CD4-positive, alpha-beta T cell treated with Interleukin-12 subunit alpha and Interleukin-12 subunit beta, for 1 hour (primary cell): ENCODE data around the gene MRPS35.

Source experiments
- DNase-seq: peaks from one replicate; pipeline ENCODE4 v3.0.0-alpha.2; 2020

Gene MRPS35

DNA sequence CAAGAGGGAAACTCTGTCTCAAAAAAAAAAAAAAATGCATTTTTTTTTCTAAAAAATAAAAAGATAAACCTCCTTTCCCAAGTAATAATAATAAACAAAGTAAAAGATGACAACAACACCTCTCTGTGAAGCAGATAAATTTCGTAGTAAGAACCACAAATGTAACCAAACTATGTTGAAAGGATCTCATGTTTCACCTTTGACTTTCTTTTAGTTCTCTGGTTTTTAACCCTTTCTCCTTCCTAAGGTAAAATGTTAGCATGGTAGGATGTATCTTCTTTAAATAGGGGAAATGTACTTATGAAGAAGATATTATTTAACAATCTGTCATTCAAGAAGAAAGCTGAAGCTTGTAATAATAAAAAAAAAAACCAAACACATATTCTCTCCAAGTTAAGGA is 67.6 kb downstream of the MRPS35 start:
- DNase-seq: no peak

DNA sequence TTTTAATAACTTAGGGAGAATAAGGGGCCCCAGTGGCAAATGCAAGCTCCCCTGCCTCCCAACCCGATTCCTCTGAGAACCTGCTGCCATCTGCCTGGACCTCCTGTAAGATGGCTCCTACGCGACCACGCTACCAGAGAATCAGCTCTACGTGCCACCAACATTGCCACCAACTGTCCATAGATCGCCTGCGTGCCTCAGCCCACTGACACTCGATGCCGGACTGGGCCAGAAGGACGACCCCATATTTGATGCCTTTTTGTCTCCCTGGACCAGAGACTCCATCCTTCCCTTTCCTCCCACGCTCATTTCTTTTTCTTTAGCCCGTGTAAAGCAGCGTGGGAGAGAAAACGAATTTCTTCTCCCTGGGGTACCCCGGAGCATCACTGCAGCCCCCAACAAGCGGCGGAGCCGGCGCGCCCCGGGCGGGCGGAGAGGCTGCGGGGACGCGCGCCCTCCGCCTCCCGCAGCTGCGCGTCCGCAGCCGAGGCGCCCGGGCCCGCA is 68.8 kb downstream of the MRPS35 start:
- peak; percentile 12 for DNase-seq

DNA sequence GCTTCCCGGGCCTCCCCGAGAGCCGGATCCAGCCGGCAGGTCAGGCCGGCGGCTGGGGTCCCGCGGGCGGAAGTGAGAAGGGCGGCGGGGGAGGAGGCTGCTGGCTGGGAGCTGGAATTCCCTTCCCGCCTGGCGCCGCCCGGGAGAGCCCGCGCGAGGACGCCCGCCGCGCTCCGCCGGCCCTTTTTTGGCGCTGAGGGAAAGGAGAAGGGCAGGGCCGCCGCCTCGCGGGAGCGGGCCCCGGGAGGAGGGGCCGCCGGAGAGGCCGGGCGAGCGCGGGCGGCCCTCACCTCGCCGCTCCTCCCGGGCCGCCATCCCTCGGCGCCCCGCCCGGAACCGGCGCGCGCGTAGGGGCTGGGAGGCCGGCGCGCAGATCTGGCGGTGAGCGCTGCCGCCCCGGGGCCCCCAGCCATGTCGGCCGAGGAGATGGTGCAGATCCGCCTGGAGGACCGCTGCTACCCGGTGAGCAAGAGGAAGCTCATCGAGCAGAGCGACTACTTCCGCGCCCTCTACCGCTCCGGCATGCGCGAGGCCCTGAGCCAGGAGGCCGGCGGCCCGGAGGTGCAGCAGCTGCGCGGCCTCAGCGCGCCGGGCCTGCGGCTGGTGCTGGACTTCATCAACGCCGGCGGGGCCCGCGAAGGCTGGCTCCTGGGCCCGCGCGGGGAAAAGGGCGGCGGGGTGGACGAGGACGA is 69.4 kb downstream of the MRPS35 start, which contains the start of the genes KLHL42 and MANSC4:
Gene KLHL42 (plus strand): TSS at position 314 of the 692 bp plus-strand sequence. CDS start 98 bp downstream, at position 412.
Gene MANSC4 (minus strand): TSS at position 317 of the 692 bp plus-strand sequence. CDS start 8,960 bp downstream, outside the sequence.
- peak; percentile 68 for DNase-seq

DNA sequence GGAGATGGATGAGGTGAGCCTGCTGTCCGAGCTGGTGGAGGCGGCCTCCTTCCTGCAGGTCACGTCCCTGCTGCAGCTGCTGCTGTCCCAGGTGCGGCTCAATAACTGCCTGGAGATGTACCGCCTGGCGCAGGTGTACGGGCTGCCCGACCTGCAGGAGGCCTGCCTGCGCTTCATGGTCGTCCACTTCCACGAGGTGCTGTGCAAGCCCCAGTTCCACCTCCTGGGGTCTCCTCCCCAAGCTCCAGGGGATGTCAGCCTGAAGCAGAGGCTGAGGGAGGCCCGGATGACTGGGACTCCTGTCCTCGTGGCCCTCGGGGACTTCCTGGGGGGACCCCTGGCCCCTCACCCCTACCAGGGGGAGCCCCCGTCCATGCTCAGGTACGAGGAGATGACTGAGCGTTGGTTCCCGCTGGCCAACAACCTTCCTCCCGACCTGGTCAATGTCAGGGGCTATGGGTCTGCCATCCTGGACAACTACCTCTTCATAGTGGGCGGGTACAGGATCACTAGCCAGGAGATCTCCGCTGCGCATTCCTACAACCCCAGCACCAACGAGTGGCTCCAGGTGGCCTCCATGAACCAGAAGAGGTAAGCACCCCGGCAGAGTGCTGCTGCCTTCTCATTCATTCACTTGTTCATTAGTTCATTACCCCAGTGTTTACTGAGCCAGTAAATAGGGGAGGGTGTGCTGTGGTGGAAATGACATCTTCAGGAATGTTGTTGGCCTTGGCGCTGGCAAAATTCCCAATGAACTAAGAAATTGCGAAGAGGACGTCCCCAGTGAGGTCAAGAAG is 70.2 kb downstream of the MRPS35 start:
- DNase-seq: no peak

DNA sequence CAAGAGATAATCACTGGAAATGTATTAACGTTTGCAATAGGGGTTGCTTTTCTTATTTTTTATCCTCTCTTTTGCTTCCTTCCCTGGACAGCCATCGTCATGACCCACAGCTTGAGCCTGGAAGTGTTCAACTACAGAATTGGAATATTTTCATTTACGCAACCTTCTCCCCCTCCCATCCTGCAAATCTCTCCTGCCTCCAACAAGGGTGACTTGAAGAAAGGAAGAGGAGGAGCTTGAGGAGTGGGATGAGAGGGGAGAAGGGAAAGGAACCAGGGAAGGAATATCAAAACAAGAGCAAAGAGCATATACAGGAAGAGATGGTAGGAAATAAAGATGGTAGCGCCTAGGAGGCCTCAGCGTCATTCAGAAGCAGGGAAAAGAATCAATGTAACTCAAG is 71.0 kb downstream of the MRPS35 start:
- DNase-seq: no peak

DNA sequence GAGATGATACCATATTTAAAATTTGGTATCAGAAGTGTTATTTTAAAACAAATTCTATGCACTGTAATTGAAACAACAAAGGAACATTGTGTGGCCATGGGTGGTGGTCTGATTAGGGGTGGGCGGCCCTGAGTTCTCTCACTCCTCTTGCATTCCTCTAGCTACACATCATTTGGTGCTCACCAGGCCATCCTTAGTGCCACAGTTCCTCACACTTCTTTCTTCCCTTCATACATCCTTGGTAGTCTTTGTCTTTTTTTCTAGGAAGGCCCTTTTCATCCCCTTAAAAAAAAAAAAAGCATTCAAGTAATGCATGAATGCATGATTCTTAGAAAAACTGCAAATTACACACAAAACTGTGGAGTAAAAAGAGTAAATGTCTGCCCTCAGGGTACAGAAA is 71.8 kb downstream of the MRPS35 start:
- DNase-seq: no peak

DNA sequence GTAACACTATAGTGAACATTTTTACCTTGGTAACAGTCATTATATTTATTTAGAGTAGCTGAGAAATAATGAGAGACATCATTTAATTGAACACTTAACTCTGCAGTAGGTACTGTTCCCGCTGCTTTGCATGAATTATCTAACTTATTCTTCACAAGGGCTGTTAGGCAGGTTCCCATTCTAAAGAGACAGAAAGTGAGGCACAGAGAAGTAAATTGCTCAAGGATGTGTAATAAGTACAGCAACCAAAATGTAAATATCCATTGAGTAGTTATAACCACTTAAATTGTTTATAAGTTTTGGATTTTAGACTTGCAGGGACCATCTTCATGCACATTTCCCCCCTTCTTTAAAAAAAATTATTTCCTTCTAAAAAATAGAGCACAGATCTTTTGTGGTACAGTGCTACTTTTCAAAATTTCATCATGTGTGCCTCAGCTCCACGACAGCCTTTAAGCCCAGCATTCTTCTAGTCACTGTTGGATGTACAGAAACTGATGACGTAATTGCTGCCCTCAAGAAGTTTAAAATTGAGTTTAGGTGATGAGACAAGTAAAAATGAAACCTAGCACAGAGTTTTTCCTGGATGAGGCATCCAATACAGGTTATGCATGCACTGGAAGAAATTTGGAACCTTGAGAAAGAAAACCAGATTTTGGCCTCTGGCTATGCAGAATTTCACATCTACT is 75.4 kb downstream of the MRPS35 start:
- no peak for DNase-seq

DNA sequence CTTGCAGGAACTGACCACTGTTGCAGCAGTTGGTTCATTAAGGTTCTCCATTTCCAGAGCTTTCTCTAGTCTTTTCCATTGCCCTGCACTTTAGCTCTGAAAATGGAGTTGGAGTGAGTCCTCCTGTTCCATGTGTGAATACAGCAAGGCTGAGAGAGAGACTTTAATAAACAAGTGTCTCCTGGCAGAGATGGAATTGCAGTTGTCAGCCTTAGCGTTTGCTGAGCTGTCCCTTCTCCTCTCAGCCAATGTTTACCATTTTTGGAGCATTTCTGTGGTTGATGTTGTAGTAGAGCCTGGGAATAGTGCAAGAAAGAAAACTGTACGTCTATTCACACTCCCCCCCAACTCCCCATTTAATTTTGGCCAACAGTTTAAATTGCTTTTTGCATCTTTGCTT is 76.9 kb downstream of the MRPS35 start:
- no peak for DNase-seq

DNA sequence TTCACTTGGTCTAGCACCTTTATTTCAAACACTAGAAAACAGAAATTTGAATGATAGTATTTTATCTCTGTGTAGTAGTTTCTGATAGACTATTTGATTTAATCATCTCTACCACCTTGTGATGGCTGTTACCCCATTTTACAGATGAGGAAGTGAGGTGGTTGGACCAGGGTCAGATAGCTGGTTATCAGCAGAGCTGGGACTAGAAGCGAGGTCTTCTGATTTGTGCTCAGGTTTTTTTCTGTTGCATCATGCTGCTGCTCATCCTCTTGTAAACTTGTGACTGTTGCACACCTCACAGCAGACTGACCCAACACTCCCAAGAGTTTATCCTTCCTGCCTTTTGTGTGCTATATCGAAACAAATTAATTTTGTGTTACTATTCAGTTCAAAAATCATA is 79.5 kb downstream of the MRPS35 start:
- DNase-seq: no peak

DNA sequence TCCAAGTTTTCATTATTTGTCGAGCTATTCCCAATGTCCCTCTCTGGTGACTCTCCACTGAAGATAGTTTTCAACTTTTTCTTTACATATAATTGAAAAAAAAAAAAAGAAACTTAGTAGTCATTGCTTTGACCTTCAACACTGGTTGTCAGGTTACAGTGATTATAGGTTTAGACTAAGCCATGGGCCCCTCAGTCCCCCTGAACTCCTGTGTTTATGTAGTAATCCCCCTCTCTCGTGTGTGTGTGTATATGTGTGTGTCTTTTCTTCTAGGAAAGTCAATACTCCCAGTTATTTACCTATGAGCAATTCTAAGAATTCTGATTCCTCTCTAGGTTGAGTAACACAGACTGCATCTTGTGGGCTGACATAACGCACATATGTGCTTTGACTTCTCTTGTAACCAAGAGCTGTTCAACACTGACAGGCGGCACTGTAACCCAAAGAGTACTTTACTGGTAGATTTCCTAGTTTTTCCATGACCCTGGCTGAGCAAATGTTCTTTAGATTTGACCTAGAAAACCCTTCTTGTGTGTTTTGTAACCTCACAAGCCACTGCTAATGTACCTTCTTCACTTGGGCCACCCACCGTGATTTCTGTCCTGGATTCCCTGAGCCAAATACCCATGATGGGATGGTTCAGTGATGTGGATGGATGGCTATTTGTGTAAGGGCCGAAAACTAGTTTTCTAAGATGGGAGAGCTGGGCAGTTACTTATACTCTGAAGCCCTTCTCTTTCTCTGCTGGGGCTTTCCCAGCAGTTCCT is 84.4 kb downstream of the MRPS35 start:
- DNase-seq: no peak

DNA sequence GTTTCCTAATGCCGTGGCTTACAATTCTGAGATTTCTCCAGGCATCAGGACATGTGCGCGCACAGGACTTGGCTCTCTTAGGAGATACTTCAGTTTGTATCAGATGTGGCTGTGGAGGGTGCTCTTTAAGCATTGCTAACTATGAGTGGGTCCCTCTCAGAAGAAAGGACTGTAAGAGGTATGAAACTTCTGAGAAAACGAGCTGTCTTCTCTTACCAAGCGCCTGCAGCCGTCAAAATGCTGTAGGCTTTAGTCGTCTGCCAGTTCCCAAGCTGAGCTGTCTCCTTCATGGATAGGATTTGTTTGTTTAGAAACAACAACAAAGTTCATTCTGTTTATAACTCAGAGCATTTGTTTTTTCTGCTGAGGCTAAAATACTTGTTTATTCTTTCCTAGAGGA is 85.5 kb downstream of the MRPS35 start:
- DNase-seq: no peak

DNA sequence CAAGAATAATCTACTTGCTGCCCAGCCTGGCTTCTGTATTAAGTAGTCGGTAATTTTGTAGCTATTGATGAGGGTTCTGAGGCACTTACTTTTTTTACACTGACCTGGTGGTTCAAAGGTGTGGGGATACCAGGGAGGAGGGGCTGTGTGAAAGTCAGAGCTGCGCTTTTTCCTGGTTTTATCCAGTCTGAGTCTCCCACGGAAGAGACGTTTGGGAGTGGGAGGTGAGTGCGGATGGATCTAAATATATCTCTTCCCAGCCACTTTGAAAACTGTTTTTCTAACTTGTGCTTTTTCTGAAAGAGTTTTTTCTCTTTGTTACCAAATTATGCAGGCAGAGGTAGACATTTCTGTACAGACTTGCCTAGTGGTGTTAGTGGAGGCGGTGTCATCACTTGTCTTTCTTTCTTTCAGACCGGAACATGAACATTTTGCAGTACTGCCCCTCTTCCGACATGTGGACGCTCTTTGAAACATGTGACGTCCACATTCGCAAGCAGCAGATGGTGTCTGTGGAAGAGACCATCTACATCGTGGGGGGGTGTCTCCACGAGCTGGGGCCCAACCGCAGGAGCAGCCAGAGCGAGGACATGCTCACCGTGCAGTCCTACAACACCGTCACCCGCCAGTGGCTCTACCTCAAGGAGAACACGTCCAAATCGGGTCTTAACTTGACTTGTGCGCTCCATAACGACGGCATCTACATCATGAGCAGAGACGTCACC is 86.8 kb downstream of the MRPS35 start:
- no peak for DNase-seq

DNA sequence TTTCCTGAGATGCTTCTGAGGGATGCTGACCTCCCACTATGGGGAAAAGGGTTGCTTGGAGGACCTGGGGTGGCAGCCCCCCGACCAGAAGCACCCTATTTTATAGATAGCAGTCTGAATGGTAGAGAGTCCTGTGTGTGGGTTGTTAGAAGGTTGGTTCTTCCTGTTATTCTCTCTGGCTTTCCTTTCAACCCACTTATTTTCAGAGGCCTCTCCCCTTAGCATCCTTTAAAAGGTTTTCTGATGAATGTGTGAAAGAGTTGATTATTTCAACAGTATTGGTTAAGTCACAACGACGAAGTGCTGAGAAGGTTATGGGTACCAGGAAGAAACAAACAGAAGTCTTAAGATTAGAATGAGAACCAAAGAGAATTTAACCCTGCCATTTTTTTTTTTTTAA is 90.2 kb downstream of the MRPS35 start:
- DNase-seq: no peak

DNA sequence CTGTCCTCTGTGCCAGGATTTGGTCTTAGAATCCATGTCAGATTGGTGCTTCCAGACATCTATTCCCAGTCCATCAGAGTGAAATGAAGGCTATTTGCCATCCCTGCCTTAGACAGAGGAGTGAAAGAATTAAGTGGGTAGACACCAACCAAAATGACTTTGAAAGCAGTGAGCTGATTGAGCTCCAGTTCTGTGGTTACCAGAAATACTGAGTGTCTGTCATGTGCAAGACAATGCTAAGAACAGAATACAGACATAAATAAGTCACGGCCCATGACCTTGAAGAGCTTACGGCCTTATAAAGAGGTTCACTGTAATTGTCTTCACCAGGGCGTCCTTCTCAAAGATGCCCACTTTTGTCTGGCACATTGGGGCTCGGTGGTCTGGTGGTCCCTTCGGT is 91.0 kb downstream of the MRPS35 start:
- no peak for DNase-seq

DNA sequence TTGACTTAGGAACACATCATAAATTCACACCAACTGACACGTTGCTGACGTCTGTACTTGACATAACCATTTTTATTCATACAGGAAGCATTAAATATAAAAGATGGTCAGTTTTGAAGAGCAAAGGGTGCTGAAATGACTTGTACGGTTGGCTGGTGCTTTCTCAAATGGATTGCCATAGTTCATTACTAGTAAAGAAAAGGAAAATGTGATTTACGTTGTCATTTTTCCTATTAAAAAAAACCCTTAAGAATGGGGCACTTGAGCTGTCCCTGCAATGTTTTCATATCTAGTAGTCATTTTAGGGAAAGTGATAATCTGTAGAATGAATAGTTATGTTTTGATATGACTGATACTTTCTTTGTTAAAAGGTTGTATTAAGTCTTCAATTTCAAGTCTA is 91.9 kb downstream of the MRPS35 start:
- no peak for DNase-seq

DNA sequence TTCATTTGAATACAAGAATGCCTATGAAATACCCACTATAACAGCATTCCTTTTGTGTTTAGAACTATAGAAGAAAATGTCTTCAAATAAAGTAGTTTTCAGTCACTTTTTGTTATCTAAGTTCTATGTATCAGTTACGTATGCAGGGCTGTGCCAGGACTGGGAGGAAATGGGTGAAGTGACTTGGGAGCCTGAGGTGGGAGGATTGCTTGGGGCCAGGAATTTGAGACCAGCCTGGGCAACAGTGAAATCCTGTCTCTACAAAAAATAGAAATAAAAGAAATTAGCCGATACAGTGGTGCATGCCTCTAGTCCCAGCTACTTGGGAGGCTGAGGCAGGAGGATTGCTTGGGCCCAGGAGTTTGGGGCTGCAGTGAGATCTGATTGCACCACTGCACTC is 92.3 kb downstream of the MRPS35 start:
- no peak for DNase-seq

DNA sequence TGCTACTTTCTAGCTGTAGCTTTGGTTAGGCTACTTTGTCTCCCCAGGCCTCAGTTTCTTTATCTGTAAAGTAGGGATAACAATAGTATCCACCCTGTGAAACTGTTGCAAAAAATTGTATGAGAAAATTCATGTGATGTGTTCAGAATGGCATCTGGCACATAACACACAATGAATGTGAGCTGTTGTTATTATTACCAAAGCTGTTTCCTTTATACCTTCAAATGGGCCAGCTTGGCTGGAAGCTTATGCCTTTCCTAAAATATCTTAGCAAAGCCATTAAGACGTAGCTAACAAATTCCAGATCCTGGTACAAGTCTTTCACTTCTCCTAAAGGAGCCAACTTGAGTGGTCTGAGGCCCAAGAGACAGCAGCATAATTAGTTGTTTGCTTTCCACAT is 94.6 kb downstream of the MRPS35 start:
- DNase-seq: no peak
